HG03135 (cell line): ENCODE measurements around the gene MFAP2.
"Not testable (repeated sequence)": the region's sequence is repeated elsewhere in the genome, so short reads cannot be mapped to it uniquely, and the experiment has no call there.

Experiments
- ATAC-seq: cut with Tn5 transposase; IDR thresholded peaks from one replicate; pipeline ENCODE4 v1.9.1; 2021; ENCODE audit warnings: mild to moderate bottlenecking, moderate library complexity; ENCODE audit not compliant: unreplicated experiment

MFAP2 gene

GRCh38 chr1:16964169-16964568 is 16.3 kb downstream of the MFAP2 start:
- not testable (repeated sequence) for ATAC-seq

GRCh38 chr1:16961297-16962133 is 18.9 kb downstream of the MFAP2 start:
- ATAC-seq: no peak

- peak; percentile 65 for ATAC-seq
These were observed 19.7 kb downstream of the MFAP2 start for GRCh38 chr1:16960560-16961296.

GRCh38 chr1:16958475-16958874 is 21.9 kb downstream of the MFAP2 start:
- ATAC-seq: no peak

- no peak for ATAC-seq
These were observed 22.7 kb downstream of the MFAP2 start for GRCh38 chr1:16957731-16958130.

- no peak for ATAC-seq
These were observed 23.6 kb downstream of the MFAP2 start for GRCh38 chr1:16956775-16957174.

GRCh38 chr1:16955186-16955585 is 25.2 kb downstream of the MFAP2 start:
- no peak for ATAC-seq

- no peak for ATAC-seq
These were observed 25.8 kb downstream of the MFAP2 start for GRCh38 chr1:16954579-16954978.

- ATAC-seq: not testable (repeated sequence)
These were observed 28.0 kb downstream of the MFAP2 start for GRCh38 chr1:16952376-16952775.

- not testable (repeated sequence) for ATAC-seq
These were observed 31.4 kb downstream of the MFAP2 start for GRCh38 chr1:16949026-16949425.

GRCh38 chr1:16948282-16948891 is 32.0 kb downstream of the MFAP2 start:
- ATAC-seq: not testable (repeated sequence)

GRCh38 chr1:16946646-16947045 is 33.8 kb downstream of the MFAP2 start:
- ATAC-seq: no peak

GRCh38 chr1:16946185-16946584 is 34.2 kb downstream of the MFAP2 start:
- not testable (repeated sequence) for ATAC-seq

GRCh38 chr1:16945512-16945911 is 34.9 kb downstream of the MFAP2 start:
- not testable (repeated sequence) for ATAC-seq

- ATAC-seq: no peak
These were observed 36.4 kb downstream of the MFAP2 start for GRCh38 chr1:16944038-16944437.

GRCh38 chr1:16939386-16940180 is 40.8 kb downstream of the MFAP2 start:
- ATAC-seq: not testable (repeated sequence)

- ATAC-seq: no peak
These were observed 41.8 kb downstream of the MFAP2 start for GRCh38 chr1:16938351-16939321.

- ATAC-seq: not testable (repeated sequence)
These were observed 43.8 kb downstream of the MFAP2 start for GRCh38 chr1:16936580-16936979.

GRCh38 chr1:16933945-16934344 is 46.5 kb downstream of the MFAP2 start:
- not testable (repeated sequence) for ATAC-seq
